ENCODE results near the gene ADM2. TPM values are rescaled to one million over a fixed set of nuclear protein-coding genes. Genes with fewer than 3 reads are reported as not detected.

The ADM2 gene
- total and polyA plus RNA-seq, 2 of the 13 experiments (the other 11 are each of a cell fraction or from before 2014, with no cell fraction given) = 1.2 to 3.0 TPM

DNA sequence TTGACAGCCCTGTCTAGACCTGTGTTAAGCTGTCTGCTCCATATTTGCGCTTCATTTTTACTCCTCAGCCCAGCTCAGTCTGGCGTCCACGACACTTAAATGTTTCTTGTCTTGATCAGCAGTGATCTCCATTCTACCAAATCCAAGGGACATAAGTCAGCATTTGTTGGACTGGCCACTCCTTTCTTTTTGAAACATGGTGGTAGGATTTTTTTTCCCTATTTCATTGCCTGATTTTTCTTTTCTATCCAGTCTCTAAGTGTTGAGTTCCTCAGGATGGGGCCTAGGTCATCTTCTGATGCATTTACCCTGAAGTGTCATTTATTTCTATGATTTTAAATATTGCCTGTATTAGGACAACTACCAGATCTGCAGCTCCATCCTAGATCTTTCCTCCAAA, 27.6 kb downstream of the ADM2 start (continued):
- TF ChIP-seq IRX3 (CRISPR knock-in tag; IDR thresholded peaks at IDR 0.05; ENCODE audit: borderline replicate concordance, low read depth) = no peak
- TF ChIP-seq KDM6A (CRISPR knock-in tag; IDR thresholded peaks at IDR 0.05; ENCODE audit: low read depth) = no peak
- TF ChIP-seq ATRX (CRISPR knock-in tag; IDR thresholded peaks at IDR 0.05; ENCODE audit: borderline replicate concordance) = no peak
- TF ChIP-seq, protein P1, sequence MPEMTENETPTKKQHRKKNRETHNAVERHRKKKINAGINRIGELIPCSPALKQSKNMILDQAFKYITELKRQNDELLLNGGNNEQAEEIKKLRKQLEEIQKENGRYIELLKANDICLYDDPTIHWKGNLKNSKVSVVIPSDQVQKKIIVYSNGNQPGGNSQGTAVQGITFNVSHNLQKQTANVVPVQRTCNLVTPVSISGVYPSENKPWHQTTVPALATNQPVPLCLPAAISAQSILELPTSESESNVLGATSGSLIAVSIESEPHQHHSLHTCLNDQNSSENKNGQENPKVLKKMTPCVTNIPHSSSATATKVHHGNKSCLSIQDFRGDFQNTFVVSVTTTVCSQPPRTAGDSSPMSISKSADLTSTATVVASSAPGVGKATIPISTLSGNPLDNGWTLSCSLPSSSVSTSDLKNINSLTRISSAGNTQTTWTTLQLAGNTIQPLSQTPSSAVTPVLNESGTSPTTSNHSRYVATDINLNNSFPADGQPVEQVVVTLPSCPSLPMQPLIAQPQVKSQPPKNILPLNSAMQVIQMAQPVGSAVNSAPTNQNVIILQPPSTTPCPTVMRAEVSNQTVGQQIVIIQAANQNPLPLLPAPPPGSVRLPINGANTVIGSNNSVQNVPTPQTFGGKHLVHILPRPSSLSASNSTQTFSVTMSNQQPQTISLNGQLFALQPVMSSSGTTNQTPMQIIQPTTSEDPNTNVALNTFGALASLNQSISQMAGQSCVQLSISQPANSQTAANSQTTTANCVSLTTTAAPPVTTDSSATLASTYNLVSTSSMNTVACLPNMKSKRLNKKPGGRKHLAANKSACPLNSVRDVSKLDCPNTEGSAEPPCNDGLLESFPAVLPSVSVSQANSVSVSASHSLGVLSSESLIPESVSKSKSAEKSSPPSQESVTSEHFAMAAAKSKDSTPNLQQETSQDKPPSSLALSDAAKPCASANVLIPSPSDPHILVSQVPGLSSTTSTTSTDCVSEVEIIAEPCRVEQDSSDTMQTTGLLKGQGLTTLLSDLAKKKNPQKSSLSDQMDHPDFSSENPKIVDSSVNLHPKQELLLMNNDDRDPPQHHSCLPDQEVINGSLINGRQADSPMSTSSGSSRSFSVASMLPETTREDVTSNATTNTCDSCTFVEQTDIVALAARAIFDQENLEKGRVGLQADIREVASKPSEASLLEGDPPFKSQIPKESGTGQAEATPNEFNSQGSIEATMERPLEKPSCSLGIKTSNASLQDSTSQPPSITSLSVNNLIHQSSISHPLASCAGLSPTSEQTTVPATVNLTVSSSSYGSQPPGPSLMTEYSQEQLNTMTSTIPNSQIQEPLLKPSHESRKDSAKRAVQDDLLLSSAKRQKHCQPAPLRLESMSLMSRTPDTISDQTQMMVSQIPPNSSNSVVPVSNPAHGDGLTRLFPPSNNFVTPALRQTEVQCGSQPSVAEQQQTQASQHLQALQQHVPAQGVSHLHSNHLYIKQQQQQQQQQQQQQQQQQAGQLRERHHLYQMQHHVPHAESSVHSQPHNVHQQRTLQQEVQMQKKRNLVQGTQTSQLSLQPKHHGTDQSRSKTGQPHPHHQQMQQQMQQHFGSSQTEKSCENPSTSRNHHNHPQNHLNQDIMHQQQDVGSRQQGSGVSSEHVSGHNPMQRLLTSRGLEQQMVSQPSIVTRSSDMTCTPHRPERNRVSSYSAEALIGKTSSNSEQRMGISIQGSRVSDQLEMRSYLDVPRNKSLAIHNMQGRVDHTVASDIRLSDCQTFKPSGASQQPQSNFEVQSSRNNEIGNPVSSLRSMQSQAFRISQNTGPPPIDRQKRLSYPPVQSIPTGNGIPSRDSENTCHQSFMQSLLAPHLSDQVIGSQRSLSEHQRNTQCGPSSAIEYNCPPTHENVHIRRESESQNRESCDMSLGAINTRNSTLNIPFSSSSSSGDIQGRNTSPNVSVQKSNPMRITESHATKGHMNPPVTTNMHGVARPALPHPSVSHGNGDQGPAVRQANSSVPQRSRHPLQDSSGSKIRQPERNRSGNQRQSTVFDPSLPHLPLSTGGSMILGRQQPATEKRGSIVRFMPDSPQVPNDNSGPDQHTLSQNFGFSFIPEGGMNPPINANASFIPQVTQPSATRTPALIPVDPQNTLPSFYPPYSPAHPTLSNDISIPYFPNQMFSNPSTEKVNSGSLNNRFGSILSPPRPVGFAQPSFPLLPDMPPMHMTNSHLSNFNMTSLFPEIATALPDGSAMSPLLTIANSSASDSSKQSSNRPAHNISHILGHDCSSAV (CRISPR knock-in tag; IDR thresholded peaks at IDR 0.05; ENCODE audit: borderline replicate concordance) = no peak

DNA sequence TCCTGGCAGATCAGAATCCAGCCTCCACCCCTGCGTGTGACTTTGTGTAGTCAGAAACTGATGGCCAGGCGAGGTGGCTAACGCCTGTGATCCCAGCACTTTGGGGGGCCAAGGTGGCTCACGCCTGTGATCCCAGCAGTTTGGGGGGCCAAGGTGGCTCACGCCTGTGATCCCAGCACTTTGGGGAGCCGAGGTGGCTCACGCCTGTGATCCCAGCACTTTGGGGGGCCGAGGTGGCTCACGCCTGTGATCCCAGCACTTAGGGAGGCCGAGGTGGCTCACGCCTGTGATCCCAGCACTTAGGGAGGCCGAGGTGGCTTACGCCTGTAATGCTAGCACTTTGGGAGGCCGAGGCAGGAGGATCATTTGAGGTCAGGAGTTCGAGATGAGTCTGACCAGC, 31.8 kb downstream of the ADM2 start:
- 96% methylated on average over 15 of the region's 15 CpGs for WGBS (ENCODE audit: low lambda C conversion rate)
- in situ Hi-C loops (cut with HindIII; ENCODE audit: extremely low pct_ligation_motif_present, low pct_unique_long_range_greater_than_20kb) = no loop called here
- Histone ChIP-seq H3K4me1 (ENCODE audit: insufficient read depth, low read length) (peaks cover 11% of the 10 kb centered on the region), H3K36me3 (replicated peaks in 1 of 2; ENCODE audit: control insufficient read depth in 1 of 2, insufficient read depth in 2 of 2, low read length in 2 of 2) (peaks cover 8 to 28% of the 10 kb centered on the region in 2 experiments), H3K4me2 (ENCODE audit: low read depth, low read length) (no peak overlapping the region), H3K79me2 (ENCODE audit: insufficient read depth, low read length) (peaks cover 53% of the 10 kb centered on the region), H3K27me3 (ENCODE audit: control insufficient read depth in 1 of 2, insufficient read depth in 2 of 2, low read length in 2 of 2) (no peaks in the 10 kb centered on the region), H3K27ac (ENCODE audit: extremely low read length, insufficient read depth, low read length) (no peak overlapping the region), H3K9ac (ENCODE audit: insufficient read depth, low read depth, low read length) (no peak overlapping the region), H2AFZ (ENCODE audit: low read length) (no peak overlapping the region), H3K9me3 (ENCODE audit: low read length) (no peaks in the 10 kb centered on the region), H4K20me1 (ENCODE audit: insufficient read depth, low read length) (no peaks in the 10 kb centered on the region), H3K4me3 (replicated peaks in 1 of 3; ENCODE audit: insufficient read depth in 1 of 3, low read depth in 2 of 3, low read length in 3 of 3) (no peak overlapping the region)
- intact Hi-C loops (cut with micrococcal nuclease; ENCODE audit: unreplicated experiment) = no loop called here
- no peak for TF ChIP-seq ZNF569 (CRISPR knock-in tag; IDR thresholded peaks at IDR 0.05; ENCODE audit: borderline replicate concordance)
- TF ChIP-seq, protein P2, sequence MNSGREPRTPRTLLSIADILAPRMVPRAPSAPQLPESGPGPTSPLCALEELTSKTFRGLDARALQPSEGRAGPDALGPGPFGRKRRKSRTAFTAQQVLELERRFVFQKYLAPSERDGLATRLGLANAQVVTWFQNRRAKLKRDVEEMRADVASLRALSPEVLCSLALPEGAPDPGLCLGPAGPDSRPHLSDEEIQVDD (CRISPR knock-in tag; IDR thresholded peaks at IDR 0.05; ENCODE audit: borderline replicate concordance) = no peak
- no peak for TF ChIP-seq ZNF253 (CRISPR knock-in tag; IDR thresholded peaks at IDR 0.05; ENCODE audit: borderline replicate concordance)
- TF ChIP-seq, protein P3, sequence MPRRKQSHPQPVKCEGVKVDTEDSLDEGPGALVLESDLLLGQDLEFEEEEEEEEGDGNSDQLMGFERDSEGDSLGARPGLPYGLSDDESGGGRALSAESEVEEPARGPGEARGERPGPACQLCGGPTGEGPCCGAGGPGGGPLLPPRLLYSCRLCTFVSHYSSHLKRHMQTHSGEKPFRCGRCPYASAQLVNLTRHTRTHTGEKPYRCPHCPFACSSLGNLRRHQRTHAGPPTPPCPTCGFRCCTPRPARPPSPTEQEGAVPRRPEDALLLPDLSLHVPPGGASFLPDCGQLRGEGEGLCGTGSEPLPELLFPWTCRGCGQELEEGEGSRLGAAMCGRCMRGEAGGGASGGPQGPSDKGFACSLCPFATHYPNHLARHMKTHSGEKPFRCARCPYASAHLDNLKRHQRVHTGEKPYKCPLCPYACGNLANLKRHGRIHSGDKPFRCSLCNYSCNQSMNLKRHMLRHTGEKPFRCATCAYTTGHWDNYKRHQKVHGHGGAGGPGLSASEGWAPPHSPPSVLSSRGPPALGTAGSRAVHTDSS (CRISPR knock-in tag; conservative IDR thresholded peaks at IDR 0.05) = no peak
- no peak for TF ChIP-seq BRCA1 (CRISPR knock-in tag; IDR thresholded peaks at IDR 0.05)
- no peak for TF ChIP-seq ZNF776 (CRISPR knock-in tag; IDR thresholded peaks at IDR 0.05)
- TF ChIP-seq, protein P4, sequence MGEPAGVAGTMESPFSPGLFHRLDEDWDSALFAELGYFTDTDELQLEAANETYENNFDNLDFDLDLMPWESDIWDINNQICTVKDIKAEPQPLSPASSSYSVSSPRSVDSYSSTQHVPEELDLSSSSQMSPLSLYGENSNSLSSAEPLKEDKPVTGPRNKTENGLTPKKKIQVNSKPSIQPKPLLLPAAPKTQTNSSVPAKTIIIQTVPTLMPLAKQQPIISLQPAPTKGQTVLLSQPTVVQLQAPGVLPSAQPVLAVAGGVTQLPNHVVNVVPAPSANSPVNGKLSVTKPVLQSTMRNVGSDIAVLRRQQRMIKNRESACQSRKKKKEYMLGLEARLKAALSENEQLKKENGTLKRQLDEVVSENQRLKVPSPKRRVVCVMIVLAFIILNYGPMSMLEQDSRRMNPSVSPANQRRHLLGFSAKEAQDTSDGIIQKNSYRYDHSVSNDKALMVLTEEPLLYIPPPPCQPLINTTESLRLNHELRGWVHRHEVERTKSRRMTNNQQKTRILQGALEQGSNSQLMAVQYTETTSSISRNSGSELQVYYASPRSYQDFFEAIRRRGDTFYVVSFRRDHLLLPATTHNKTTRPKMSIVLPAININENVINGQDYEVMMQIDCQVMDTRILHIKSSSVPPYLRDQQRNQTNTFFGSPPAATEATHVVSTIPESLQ (CRISPR knock-in tag; conservative IDR thresholded peaks at IDR 0.05) = no peak
- FAIRE-seq (no peak), ATAC-seq (no peak), DNase-seq (ENCODE audit: low spot score) (no peak)
- CTCF ChIA-PET (ENCODE audit: low intra/inter-chr PET ratio, low total read pairs) = no interaction called here
- no TSS peak for BruUV-seq (replicated peaks)
- POLR2A ChIA-PET = no interaction called here

Data from HepG2 (cell line).